ENCODE measurements around the gene ITGA3.
A peak's percentile ranks its signal among the peaks of the same experiment; 100 is the strongest.

ITGA3 gene

GRCh38 chr17:50055426-50056216 lies at the start of gene ITGA3:
Gene ITGA3 (plus strand): TSS chr17:50056110. CDS start chr17:50056440, 330 bp downstream.
- peak; percentile 86 for DNase-seq

GRCh38 chr17:50009282-50009681 lies 46.6 kb upstream of the ITGA3 start:
- no peak for DNase-seq

- DNase-seq, result no peak
Measured at GRCh38 chr17:50013079-50013478, 42.8 kb upstream of the ITGA3 start.

- no peak for DNase-seq
Measured at GRCh38 chr17:50014471-50015088, 41.3 kb upstream of the ITGA3 start.

GRCh38 chr17:50015146-50015545 lies 40.8 kb upstream of the ITGA3 start:
- DNase-seq, result no peak

GRCh38 chr17:50018909-50019308 lies 37.0 kb upstream of the ITGA3 start:
- peak; percentile 31 for DNase-seq

GRCh38 chr17:50020841-50021599 lies 34.9 kb upstream of the ITGA3 start:
- DNase-seq, result no peak

- no peak for DNase-seq
Measured at GRCh38 chr17:50021681-50022370, 34.1 kb upstream of the ITGA3 start.

GRCh38 chr17:50022463-50023130 lies 33.3 kb upstream of the ITGA3 start:
- DNase-seq, result peak; percentile 21

- no peak for DNase-seq
Measured at GRCh38 chr17:50023520-50023919, 32.4 kb upstream of the ITGA3 start.

GRCh38 chr17:50024808-50025207 lies 31.1 kb upstream of the ITGA3 start:
- DNase-seq, result no peak

- DNase-seq, result no peak
Measured at GRCh38 chr17:50026046-50026675, 29.7 kb upstream of the ITGA3 start.

- peak; percentile 80 for DNase-seq
Measured at GRCh38 chr17:50026837-50027171, 29.1 kb upstream of the ITGA3 start.

GRCh38 chr17:50027172-50027880 lies 28.6 kb upstream of the ITGA3 start:
- peak; percentile 96 for DNase-seq

GRCh38 chr17:50027881-50028735 lies 27.8 kb upstream of the ITGA3 start:
- DNase-seq, result peak; percentile 25

GRCh38 chr17:50028736-50029120 lies 27.2 kb upstream of the ITGA3 start:
- DNase-seq, result no peak

- DNase-seq, result no peak
Measured at GRCh38 chr17:50029185-50029584, 26.7 kb upstream of the ITGA3 start.

GRCh38 chr17:50033316-50033715 lies 22.6 kb upstream of the ITGA3 start:
- peak; percentile 57 for DNase-seq

- DNase-seq, result no peak
Measured at GRCh38 chr17:50034498-50035364, 21.2 kb upstream of the ITGA3 start.

Data from HCEC 1CT (cell line).